ENCODE data around the gene CCT8. TPM values are rescaled to one million over a fixed set of nuclear protein-coding genes. Genes with fewer than 3 reads are reported as not detected.
A peak's percentile ranks its signal among the peaks of the same experiment; 100 is the strongest.
"Not testable (repeated sequence)": the region's sequence is repeated elsewhere in the genome, so short reads cannot be mapped to it uniquely, and the experiment has no call there.

Gene CCT8
- total RNA-seq, 2 experiments from 2014 or later, result 482 to 515 TPM

DNA sequence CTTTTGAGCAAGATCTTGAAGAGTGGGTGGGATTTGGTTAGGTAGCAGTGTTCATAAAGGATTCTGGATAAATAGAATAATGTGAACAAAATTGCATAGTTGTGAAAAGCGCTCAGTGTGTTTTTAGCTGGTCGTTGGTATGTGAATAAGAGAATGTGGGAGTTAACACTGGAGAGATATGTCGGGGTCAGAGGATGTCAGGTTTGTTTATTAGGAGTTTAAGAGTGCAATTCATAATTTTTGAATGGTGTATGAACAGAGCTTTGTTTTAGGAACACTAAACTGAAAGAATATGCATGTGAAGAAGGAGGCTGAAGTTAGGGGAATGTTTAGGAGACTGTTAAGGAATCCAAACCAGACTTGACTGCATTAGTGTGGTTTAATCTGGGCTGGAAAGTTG, 39.6 kb downstream of the CCT8 start:
- Mint-ChIP-seq H3K4me1 (ENCODE audit: low read depth) (peaks cover 19% of the 10 kb centered on the region), H3K27ac (no peak overlapping the region), H3K9me3 (no peaks in the 10 kb centered on the region), H3K4me3 (no peak overlapping the region), H3K27me3 (ENCODE audit: low read depth) (no peaks in the 10 kb centered on the region), H3K36me3 (ENCODE audit: low read depth) (peaks cover 34% of the 10 kb centered on the region)
- CTCF ChIA-PET, result no interaction called here
- no peak for DNase-seq
- intact Hi-C loops (cut with micrococcal nuclease), result loop anchor here (2.0 kb wide), 1 partner anchor 13 kb away; no protein-coding TSS in a partner anchor

DNA sequence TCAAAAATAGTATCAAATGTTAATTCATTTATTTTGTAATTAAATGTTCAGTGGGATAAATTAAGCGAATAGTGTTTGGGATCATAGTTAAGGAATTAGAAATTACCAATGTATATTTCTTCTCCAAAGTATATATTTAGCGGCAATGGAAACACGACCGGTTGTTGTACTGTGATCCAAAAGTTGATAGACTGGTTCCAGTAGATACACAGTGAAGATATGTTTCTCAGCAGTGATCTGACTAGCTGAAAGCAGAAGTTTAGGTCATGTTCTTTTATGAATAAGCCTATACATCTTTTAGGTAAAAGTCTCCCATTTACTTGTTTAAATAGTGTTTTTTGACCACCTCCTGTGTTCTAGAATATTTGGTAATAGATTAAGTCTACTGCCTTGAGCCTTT, 40.1 kb downstream of the CCT8 start:
- CTCF ChIA-PET, result no interaction called here
- no peak for DNase-seq
- Mint-ChIP-seq H3K36me3 (ENCODE audit: low read depth) (peaks cover 34% of the 10 kb centered on the region), H3K4me1 (ENCODE audit: low read depth) (peaks cover 20% of the 10 kb centered on the region), H3K9me3 (no peaks in the 10 kb centered on the region), H3K27ac (peak overlapping the region; percentile 39), H3K27me3 (ENCODE audit: low read depth) (no peaks in the 10 kb centered on the region), H3K4me3 (no peak overlapping the region)
- intact Hi-C loops (cut with micrococcal nuclease), result loop anchor here (2.0 kb wide), 1 partner anchor 14 kb away; no protein-coding TSS in a partner anchor

DNA sequence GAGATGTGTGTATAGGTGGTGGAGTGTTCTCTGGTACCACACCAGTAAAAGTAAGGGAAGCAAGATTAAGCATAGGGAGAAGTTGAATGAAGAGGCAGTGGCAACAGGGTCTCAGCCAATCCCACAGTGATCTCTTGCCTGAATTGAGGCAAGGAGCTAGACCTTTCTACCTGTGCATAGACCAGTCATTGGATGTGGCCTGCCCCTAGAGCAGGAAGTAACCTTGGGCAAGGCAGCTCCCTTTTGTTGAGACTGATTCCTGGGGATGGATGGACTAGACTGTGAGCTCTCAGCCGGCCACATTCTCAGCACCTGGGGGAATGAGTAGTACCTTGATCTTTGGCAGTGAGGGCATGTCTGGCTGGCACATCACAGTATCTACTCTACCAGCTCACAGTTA, 42.5 kb downstream of the CCT8 start:
- Mint-ChIP-seq H3K27ac (no peak overlapping the region), H3K27me3 (ENCODE audit: low read depth) (no peaks in the 10 kb centered on the region), H3K4me3 (no peak overlapping the region), H3K9me3 (no peaks in the 10 kb centered on the region), H3K4me1 (ENCODE audit: low read depth) (peaks cover 33% of the 10 kb centered on the region), H3K36me3 (ENCODE audit: low read depth) (peaks cover 30% of the 10 kb centered on the region)
- no peak for DNase-seq
- CTCF ChIA-PET, result interaction anchor here (0.6 to 1.1 kb wide), 2 partner anchors 15 to 1762 kb away, joined by 3 read pairs; no protein-coding TSS in a partner anchor
- intact Hi-C loops (cut with micrococcal nuclease), result no loop called here

DNA sequence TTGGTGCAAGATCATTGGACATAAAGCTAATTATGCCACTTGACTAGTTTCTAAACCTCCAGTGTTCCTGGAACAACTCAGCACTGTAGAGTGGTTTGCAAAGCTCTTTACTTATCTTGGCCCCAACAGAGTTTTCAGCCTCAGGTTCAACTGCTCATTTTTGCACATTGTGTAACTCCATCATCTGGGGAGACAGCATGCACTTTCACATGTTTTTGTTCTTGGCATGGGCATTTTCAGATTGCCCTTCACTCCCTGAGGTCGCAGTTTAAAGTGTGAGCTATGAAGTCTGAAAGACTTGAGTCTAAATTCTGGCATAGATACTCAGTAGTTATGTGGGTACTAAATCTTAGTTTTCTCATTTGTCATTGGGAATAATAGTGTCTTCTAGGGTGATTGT, 43.9 kb downstream of the CCT8 start:
- no peak for DNase-seq
- H3K36me3 Mint-ChIP-seq (ENCODE audit: low read depth), result peaks cover 31% of the 10 kb centered on the region
- H3K4me3 Mint-ChIP-seq, result no peak overlapping the region
- H3K27ac Mint-ChIP-seq, result peak overlapping the region; percentile 1
- no peaks in the 10 kb centered on the region for H3K9me3 Mint-ChIP-seq
- peaks cover 37% of the 10 kb centered on the region for H3K4me1 Mint-ChIP-seq (ENCODE audit: low read depth)
- H3K27me3 Mint-ChIP-seq (ENCODE audit: low read depth), result no peaks in the 10 kb centered on the region
- CTCF ChIA-PET, result no interaction called here
- intact Hi-C loops (cut with micrococcal nuclease), result loop anchor here (5.0 kb wide), 1 partner anchor 33 kb away; no protein-coding TSS in a partner anchor

DNA sequence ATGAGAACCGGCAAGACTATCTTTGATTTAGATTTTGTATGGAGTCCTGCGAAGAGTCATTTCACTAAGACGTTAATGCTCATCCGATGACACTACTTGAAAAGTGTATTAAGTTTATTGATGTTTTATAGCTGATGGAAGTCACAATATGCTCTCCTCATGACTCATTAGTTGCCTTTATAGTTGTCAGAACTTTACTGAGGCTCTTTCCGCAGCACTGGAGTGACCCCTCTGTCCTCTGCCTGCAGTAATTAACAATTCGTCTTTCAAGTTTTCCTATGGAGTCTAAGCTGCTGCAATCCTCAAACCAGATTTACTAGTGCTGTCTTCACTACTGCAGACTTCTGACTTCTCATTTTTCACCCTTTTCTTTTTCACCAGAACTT, 48.1 kb downstream of the CCT8 start:
- Mint-ChIP-seq H3K36me3 (ENCODE audit: low read depth) (peaks cover 12% of the 10 kb centered on the region), H3K27ac (peak overlapping the region; percentile 98), H3K27me3 (ENCODE audit: low read depth) (no peaks in the 10 kb centered on the region), H3K4me3 (peak overlapping the region; percentile 88), H3K9me3 (no peaks in the 10 kb centered on the region), H3K4me1 (ENCODE audit: low read depth) (peaks cover 40% of the 10 kb centered on the region)
- CTCF ChIA-PET, result interaction anchor here (1.1 to 2.8 kb wide), 2 partner anchors 23 to 48 kb away, joined by 3 to 8 read pairs; partner anchors contain the start of gene CCT8
- intact Hi-C loops (cut with micrococcal nuclease), result loop anchor here (5.0 kb wide), 1 partner anchor 37 kb away; no protein-coding TSS in a partner anchor
- peak; percentile 32 for DNase-seq

DNA sequence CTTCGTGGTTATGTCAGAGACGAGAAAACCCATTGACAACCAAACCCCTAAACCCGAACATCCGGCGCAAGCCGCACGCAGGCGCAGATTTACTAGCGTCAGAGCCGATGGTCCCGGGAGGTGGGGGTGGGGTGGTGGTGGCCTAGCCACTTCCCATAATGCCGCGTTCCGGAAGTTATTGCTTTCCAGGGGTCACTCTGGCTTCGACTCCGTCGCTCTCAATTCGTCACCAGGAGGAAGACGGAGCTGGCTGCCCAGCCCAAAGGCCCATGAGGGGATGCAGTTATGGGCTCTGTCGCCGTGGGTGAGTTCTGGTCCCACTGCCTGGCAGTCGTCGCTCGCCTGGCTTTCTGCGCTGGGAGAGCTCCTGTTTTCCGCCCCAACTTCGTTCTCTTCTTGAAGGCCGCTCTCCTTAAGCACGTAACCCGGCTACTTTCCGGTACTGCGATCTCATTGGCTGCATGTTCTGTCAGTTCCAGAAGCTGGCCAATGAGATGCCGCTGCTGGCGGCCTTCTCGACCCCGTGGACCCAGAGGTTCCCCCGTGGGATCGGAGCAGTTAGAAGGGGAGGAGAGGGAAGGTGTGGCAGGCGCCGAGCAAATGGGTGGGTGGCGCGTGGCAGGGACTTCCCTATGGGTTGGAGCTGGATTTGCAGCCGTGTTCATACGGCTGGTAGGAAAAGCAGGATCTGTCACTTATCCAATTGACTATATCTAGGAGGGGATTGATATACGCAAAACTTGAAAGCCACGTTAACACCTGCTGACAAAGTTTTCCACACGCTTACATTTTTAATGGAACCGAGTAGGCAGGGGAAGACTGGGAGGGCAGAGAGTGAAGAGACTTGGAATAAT, 48.7 kb downstream of the CCT8 start, which contains the start of gene USP16:
Gene USP16 (plus strand): TSS at position 195 of the 854 bp plus-strand sequence. CDS start 3,246 bp downstream, outside the sequence.
- Mint-ChIP-seq H3K27ac (peak within 1 kb of the TSS; percentile 98), H3K4me3 (peak within 1 kb of the TSS; percentile 88), H3K4me1 (ENCODE audit: low read depth) (peaks cover 42% of the 10 kb centered on the region), H3K9me3 (no peaks in the 10 kb centered on the region), H3K36me3 (ENCODE audit: low read depth) (peaks cover 12% of the 10 kb centered on the region), H3K27me3 (ENCODE audit: low read depth) (no peaks in the 10 kb centered on the region)
- intact Hi-C loops (cut with micrococcal nuclease), result loop anchor here (1.0 to 5.0 kb wide), 9 partner anchors 22 to 413 kb away; partner anchors contain the start of gene CCT8
- peak; percentile 95 for DNase-seq
- CTCF ChIA-PET, result interaction anchor here (0.8 to 2.8 kb wide), 4 partner anchors 22 to 49 kb away, joined by 3 to 8 read pairs (median 3); partner anchors contain the start of gene CCT8

DNA sequence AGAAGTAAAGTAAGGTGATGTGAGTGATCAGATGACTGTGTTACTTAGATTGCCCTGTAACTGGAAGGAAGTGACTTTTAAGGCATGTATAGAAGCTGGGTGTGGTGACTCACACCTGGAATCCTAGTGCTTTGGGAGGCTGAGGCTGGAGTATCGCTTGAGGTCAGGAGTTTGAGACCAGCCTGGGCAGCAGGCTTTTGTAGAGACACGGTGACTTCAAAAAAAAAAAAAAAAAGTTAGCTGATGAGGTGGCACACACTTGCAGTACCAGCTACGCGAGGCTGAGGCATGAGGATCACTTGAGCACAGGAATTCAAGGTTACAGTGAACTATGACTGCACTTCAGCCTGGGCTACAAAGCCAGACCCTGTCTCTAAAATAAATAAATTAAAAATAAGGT, 51.3 kb downstream of the CCT8 start:
- H3K36me3 Mint-ChIP-seq (ENCODE audit: low read depth), result peaks cover 14% of the 10 kb centered on the region
- no peaks in the 10 kb centered on the region for H3K9me3 Mint-ChIP-seq
- CTCF ChIA-PET, result no interaction called here
- peak overlapping the region; percentile 37 for H3K27ac Mint-ChIP-seq
- peaks cover 43% of the 10 kb centered on the region for H3K4me1 Mint-ChIP-seq (ENCODE audit: low read depth)
- no peaks in the 10 kb centered on the region for H3K27me3 Mint-ChIP-seq (ENCODE audit: low read depth)
- H3K4me3 Mint-ChIP-seq, result no peak overlapping the region
- intact Hi-C loops (cut with micrococcal nuclease), result loop anchor here (5.0 kb wide), 2 partner anchors 210 to 415 kb away; no protein-coding TSS in a partner anchor
- DNase-seq, result peak; percentile 25

DNA sequence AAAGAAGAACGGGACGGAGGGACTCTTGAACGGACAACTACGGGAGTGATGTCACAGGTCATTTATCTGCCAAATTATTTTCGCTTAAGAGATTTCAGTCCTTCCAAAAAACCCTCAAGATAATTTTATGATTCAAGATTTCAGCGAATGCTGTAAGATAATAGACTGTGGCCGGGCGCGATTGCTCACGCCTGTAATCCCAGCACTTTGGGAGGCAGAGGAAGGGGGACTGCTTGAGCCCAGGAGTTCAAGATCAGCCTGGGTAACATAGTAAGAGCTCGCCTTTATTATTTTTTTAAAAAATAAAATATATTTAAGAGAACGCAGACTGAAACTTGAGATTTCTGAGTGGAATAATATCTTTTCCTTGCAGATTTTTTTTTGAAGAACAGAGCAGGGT, 54.9 kb downstream of the CCT8 start:
- peak overlapping the region; percentile 70 for H3K27ac Mint-ChIP-seq
- CTCF ChIA-PET, result interaction anchor here (1.0 to 1.5 kb wide), 3 partner anchors 9 to 25 kb away, joined by 3 to 4 read pairs (median 4); no protein-coding TSS in a partner anchor
- peaks cover 27% of the 10 kb centered on the region for H3K4me1 Mint-ChIP-seq (ENCODE audit: low read depth)
- H3K9me3 Mint-ChIP-seq, result no peaks in the 10 kb centered on the region
- no peaks in the 10 kb centered on the region for H3K27me3 Mint-ChIP-seq (ENCODE audit: low read depth)
- intact Hi-C loops (cut with micrococcal nuclease), result no loop called here
- peak overlapping the region; percentile 80 for H3K4me3 Mint-ChIP-seq
- DNase-seq, result no peak
- H3K36me3 Mint-ChIP-seq (ENCODE audit: low read depth), result peaks cover 9% of the 10 kb centered on the region

DNA sequence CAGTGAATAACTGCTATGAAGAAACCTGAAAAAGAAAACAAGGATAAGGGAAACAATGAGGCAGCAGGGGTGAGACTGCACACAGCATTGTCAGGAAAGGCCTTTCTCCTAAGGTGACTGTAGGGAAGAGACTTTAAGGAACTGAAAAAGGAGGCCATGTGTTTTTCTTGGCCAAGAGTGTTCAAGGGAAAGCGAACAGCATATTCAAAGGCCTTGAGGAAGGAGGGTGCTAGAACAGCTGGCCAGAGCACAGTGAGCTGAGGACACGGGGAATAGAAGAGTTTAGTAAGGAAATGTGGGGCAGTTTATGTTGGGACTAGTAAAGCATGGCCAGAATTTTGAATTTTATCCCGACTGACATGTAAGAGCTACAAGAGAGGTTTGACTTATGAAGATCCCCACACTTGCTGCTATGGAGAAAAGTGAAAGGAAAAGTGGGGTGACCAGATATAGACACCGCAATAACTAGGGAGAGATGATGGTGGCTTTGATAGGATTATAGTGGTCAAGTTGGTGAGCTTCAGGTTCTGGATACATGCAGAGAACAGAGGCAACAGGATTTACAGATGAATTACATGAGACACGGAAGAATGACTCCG, 55.7 kb downstream of the CCT8 start:
- Mint-ChIP-seq H3K27me3 (ENCODE audit: low read depth) (no peaks in the 10 kb centered on the region), H3K9me3 (no peaks in the 10 kb centered on the region), H3K4me1 (ENCODE audit: low read depth) (peaks cover 23% of the 10 kb centered on the region), H3K27ac (peak overlapping the region; percentile 70), H3K36me3 (ENCODE audit: low read depth) (peaks cover 9% of the 10 kb centered on the region), H3K4me3 (peak overlapping the region; percentile 80)
- no peak for DNase-seq
- CTCF ChIA-PET, result interaction anchor here (1.5 kb wide), 1 partner anchor 25 kb away, joined by 4 read pairs; no protein-coding TSS in a partner anchor
- intact Hi-C loops (cut with micrococcal nuclease), result no loop called here

DNA sequence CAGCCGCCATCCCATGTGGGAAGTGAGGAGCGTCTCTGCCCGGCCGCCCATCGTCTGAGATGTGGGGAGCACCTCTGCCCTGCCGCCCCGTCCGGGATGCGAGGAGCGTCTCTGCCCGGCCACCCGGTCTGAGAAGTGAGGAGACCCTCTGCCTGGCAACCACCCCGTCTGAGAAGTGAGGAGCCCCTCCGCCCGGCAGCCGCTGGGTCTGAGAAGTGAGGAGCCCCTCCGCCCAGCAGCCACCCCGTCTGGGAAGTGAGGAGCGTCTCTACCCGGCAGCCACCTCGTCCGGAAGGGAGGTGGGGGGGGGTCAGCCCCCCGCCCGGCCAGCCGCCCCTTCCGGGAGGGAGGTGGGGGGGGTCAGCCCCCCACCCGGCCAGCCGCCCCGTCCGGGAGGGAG, 62.2 kb downstream of the CCT8 start:
- intact Hi-C loops (cut with micrococcal nuclease); CTCF ChIA-PET; H3K27ac Mint-ChIP-seq: not testable (repeated sequence)

DNA sequence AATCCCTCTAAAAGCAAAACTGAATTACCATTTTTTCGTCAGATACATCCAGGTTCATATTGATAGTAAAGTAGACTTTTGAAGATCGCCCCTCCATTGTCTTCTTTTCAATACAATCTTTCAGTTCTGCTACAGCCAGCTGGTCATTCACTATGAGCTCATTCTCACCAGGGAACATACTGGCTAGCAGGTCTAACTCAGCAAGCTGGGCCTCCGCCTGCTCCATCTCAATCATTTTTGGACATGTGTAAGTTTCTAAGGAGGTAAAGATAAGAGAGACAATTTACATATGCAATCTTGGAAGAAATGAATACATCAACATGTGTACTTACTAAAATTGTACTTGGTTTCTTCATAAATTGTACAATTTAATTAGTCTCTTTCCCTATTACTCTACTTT, 65.1 kb downstream of the CCT8 start:
- no peaks in the 10 kb centered on the region for H3K27me3 Mint-ChIP-seq (ENCODE audit: low read depth)
- intact Hi-C loops (cut with micrococcal nuclease), result no loop called here
- H3K36me3 Mint-ChIP-seq (ENCODE audit: low read depth), result peaks cover 7% of the 10 kb centered on the region
- no peaks in the 10 kb centered on the region for H3K9me3 Mint-ChIP-seq
- no peak overlapping the region for H3K4me3 Mint-ChIP-seq
- H3K27ac Mint-ChIP-seq, result no peak overlapping the region
- DNase-seq, result no peak
- H3K4me1 Mint-ChIP-seq (ENCODE audit: low read depth), result peaks cover 6% of the 10 kb centered on the region
- CTCF ChIA-PET, result no interaction called here

More for the DNA sequence above, 62.2 kb downstream of the CCT8 start:
- H3K4me1 Mint-ChIP-seq (ENCODE audit: low read depth); DNase-seq; H3K36me3 Mint-ChIP-seq (ENCODE audit: low read depth); H3K4me3 Mint-ChIP-seq; H3K27me3 Mint-ChIP-seq (ENCODE audit: low read depth); H3K9me3 Mint-ChIP-seq: not testable (repeated sequence)

DNA sequence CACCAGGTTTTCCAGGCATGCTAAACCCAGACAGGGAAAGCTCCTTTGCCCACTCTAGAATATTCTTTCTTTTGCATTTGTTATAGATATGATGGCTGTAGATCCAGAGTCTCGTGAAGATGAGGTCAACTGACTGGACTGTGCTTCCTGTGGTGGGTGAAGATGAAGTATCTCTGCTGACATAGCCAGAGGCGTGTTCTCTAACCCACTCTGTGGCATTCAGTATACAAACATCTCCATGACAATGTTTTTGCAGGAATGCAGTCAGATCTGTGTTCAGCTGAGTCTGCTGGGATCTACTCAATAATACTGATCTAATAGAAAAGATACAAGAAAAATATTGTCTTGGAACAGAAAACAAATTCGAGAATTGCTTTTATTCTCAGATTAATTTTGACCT, 65.6 kb downstream of the CCT8 start:
- Mint-ChIP-seq H3K9me3 (no peaks in the 10 kb centered on the region), H3K27me3 (ENCODE audit: low read depth) (no peaks in the 10 kb centered on the region), H3K27ac (no peak overlapping the region), H3K36me3 (ENCODE audit: low read depth) (peaks cover 8% of the 10 kb centered on the region), H3K4me3 (no peak overlapping the region), H3K4me1 (ENCODE audit: low read depth) (peaks cover 6% of the 10 kb centered on the region)
- intact Hi-C loops (cut with micrococcal nuclease), result no loop called here
- CTCF ChIA-PET, result no interaction called here
- DNase-seq, result no peak

Data from activated naive CD4-positive, alpha-beta T cell treated with anti-CD3 and anti-CD28 coated beads for 36 hours (primary cell).